Stomach (tissue), 9 donors: ENCODE measurements around the gene CISH. TPM values are rescaled to one million over a fixed set of nuclear protein-coding genes. Genes with fewer than 3 reads are reported as not detected.
A peak's percentile ranks its signal among the peaks of the same experiment; 100 is the strongest.

Experiments used
- DNase-seq, 2 donors: peaks; one replicate each; pipeline versions ENCODE4 v3.0.0 to v3.0.0-alpha.2; 2013 to 2019
- H3K27ac ChIP-seq, 5 donors: fragments of 200-600 bp in 4 of 5; sonication (generic) in 4 of 5; one replicate each; pipeline ENCODE4 v1.5.1; 2013 to 2019; ENCODE audit warnings: mild to moderate bottlenecking in 1 of 5, moderate library complexity in 1 of 5
- H3K27me3 ChIP-seq, 3 donors: fragments of 200-600 bp; sonication (generic); one replicate each; pipeline ENCODE4 v1.5.1; 2017 to 2019; ENCODE audit warnings: mixed run types in 1 of 3
- H3K36me3 ChIP-seq, 4 donors: fragments of 200-600 bp; sonication (generic); 1 replicate in 3 of 4; 2 replicates in 1 of 4; pipeline ENCODE4 v1.5.1; 2016 to 2019
- H3K4me1 ChIP-seq, 4 donors: fragments of 200-600 bp; sonication (generic); one replicate each; pipeline ENCODE4 v1.5.1; 2016 to 2019
- H3K4me3 ChIP-seq, 4 donors: fragments of 200-600 bp; sonication (generic) in 3 of 4; one replicate each; pipeline ENCODE4 v1.5.1; 2016 to 2019; ENCODE audit warnings: mild to moderate bottlenecking in 1 of 4
- H3K9me3 ChIP-seq, 4 donors: fragments of 200-600 bp; sonication (generic); one replicate each; pipeline ENCODE4 v1.5.1; 2016 to 2019
- CTCF ChIP-seq, 7 experiments: fragments of 450-650 bp in 4 of 7; fragments of 200-600 bp in 3 of 7; sonication (generic) in 3 of 7; IDR thresholded peaks; one replicate each; pipeline ENCODE4 v1.5.1; 2016 to 2019; ENCODE audit warnings: antibody characterized with exemption in 7 of 7, control low read depth in 2 of 7, mild to moderate bottlenecking in 1 of 7
- EP300 ChIP-seq: sonication (generic); formaldehyde crosslinking; IDR thresholded peaks from one replicate; pipeline ENCODE4 v1.6.1; 2017; ENCODE audit warnings: antibody characterized with exemption
- POLR2A ChIP-seq, 4 donors: fragments of 450-650 bp; IDR thresholded peaks; one replicate each; pipeline ENCODE4 v1.6.1; 2016; ENCODE audit warnings: antibody characterized with exemption in 4 of 4, control low read depth in 2 of 4, mild to moderate bottlenecking in 1 of 4, moderate library complexity in 1 of 4
- POLR2AphosphoS5 ChIP-seq, 3 donors: sonication (generic); formaldehyde crosslinking; IDR thresholded peaks; one replicate each; pipeline ENCODE4 v1.6.1; 2016; ENCODE audit warnings: antibody characterized with exemption in 3 of 3
- WGBS, 5 donors: extraction: QIAGEN DNeasy Blood & Tissue Kit in 3 of 5; methylation state at CpG; one replicate each; pipeline versions ENCODE4 v1.1.5 to v1.1.7; 2013 to 2018; 5-methylcytosine and 5-hydroxymethylcytosine counted together
- intact Hi-C: fragments of 100-400 bp; cut with DNase I; formaldehyde crosslinking; loops from one replicate; pipeline ENCODE4 v1.15.1; 2023; ENCODE audit warnings: low total_unique reads
- polyA plus RNA-seq, 3 donors: library from polyadenylated mRNA; stranded (reverse); fragments of 200-250 nt; gene quantifications; one replicate each; pipeline ENCODE4 v1.2.3, GENCODE V29; 2013
- total RNA-seq, 5 donors: library from RNA; depleted of rRNA; stranded (reverse); fragments of >200 nt; gene quantifications; one replicate each; pipeline versions ENCODE4 v1.1.0 to v1.2.3, GENCODE V29; 2014 to 2016
- donor health status: healthy with polysubstance abuse.
- donor health status: Bipolar disorder and iron deficiency.
- donor health status: healthy.

Gene CISH
- total and polyA plus RNA-seq, 8 donors: 1.8 to 11.5 (median 5.6) TPM

DNA sequence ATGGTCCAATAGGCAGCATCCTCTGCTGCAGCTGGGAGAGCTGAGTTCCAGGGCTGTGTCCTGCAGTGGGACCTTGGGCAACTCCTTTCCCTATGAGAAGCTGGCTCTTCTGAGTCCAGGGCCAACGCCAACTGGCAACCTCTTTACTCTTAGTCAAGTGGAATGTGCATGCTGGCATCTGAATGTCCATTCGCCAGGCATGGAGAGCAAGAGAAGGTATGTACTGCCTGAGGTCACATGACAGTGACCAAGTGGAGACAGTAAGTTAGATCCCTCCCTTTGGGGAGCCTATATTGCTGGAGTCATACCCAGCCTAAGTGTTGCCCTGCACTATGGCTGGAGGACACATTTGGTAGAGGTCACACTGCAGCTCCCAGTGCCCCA lies 30.1 kb downstream of the CISH start:
- H3K4me1 ChIP-seq: no peaks in the 10 kb centered on the region
- intact Hi-C loops: no loop called here
- TF ChIP-seq POLR2A (IDR thresholded peaks at IDR 0.05): no peak
- H3K36me3 ChIP-seq: peaks cover 8 to 87% (median 78%) of the 10 kb centered on the region in 4 donors
- H3K4me3 ChIP-seq: no peak overlapping the region
- no peak for DNase-seq
- H3K9me3 ChIP-seq: no peaks in the 10 kb centered on the region
- H3K27me3 ChIP-seq: no peaks in the 10 kb centered on the region
- H3K27ac ChIP-seq: peak overlapping the region in 1 of 5 donors; percentile 52
- 88 to 96% (median 94%) methylated on average over 2 of the region's 2 CpGs for WGBS, 5 donors

DNA sequence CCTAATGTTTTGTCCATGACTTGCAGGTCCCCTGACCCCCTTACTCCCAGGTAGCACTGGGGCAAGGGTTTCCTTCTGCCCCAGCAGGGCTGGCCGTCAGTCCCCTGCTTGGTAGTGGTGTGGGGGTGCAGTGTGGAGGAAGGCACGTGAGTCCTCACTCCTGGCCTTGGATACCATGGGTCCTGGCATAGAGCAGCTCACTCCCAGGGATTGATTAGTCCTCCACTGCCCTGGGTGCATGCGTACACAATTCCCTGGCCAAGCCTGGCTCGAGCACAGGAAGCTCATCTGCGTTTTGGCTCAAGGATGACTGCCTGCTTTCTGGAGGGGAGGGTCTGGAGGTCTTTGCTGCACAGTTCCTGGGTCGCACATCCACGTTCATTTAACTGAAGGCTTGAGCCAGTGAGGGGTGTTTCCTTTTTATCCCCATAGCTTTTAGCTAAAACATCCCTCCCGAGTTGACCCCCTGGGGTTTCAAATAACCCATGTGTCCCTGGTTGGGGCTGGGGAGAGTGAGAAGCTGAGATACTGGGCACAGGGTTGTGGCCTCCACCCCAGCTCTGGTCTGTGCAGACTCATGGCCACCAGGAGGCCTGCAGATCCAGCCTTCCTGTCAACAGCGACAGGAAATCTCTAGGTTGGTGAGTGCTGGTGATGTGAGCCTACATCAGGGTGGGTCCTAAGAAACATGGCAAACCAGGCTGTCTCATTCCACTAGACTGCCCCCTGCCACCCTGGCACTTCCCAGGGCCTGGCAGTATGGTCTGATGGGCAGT lies 30.7 kb downstream of the CISH start:
- Histone ChIP-seq H3K4me3 (no peak overlapping the region), H3K27me3 (no peaks in the 10 kb centered on the region), H3K9me3 (no peaks in the 10 kb centered on the region), H3K4me1 (no peaks in the 10 kb centered on the region), H3K27ac (no peak overlapping the region), H3K36me3 (peaks cover 8 to 92% (median 84%) of the 10 kb centered on the region in 4 donors)
- intact Hi-C loops: no loop called here
- no peak for DNase-seq
- TF ChIP-seq POLR2A (IDR thresholded peaks at IDR 0.05) (no peak), POLR2AphosphoS5 (IDR thresholded peaks at IDR 0.05) (no peak), CTCF (IDR thresholded peaks at IDR 0.05) (no peak), EP300 (no peak)
- WGBS, 5 donors: 54 to 86% (median 81%) methylated on average over 5 to 9 of the region's 9 CpGs

DNA sequence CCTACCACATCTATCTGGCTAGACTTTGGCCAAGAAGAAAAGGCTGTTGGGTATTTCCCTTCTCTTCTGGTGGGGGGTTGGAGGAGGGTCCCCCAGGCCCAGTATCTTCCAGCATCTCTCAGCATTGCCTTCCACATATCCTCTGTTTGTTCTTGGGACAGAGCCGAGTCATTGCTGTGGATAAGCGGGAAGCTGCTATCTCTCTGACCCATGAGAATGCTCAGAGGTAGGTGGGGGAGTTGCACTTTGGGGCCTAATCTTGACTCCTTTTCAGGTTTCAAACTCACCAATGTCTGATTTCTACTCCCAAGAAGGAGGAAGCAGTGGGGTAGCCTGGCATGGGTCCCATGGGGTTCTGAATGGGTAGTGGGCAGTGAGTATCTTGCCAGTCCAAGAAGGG lies 34.2 kb downstream of the CISH start:
- H3K4me3 ChIP-seq: no peak overlapping the region
- H3K9me3 ChIP-seq: no peaks in the 10 kb centered on the region
- intact Hi-C loops: no loop called here
- no peaks in the 10 kb centered on the region for H3K27me3 ChIP-seq
- peaks cover 0 to 10% (median 3%) of the 10 kb centered on the region in 4 donors for H3K4me1 ChIP-seq
- TF ChIP-seq EP300 (no peak), CTCF (IDR thresholded peaks at IDR 0.05) (no peak), POLR2AphosphoS5 (IDR thresholded peaks at IDR 0.05) (no peak), POLR2A (IDR thresholded peaks at IDR 0.05) (no peak)
- H3K36me3 ChIP-seq: peaks cover 13 to 92% (median 80%) of the 10 kb centered on the region in 4 donors
- no peak overlapping the region for H3K27ac ChIP-seq
- no peak for DNase-seq
- 60 to 96% (median 93%) methylated on average over 2 of the region's 2 CpGs for WGBS, 5 donors

GRCh38 chr3:50575372-50575771 lies 36.2 kb downstream of the CISH start:
- H3K9me3 ChIP-seq: no peaks in the 10 kb centered on the region
- peaks cover 13 to 72% (median 61%) of the 10 kb centered on the region in 4 donors for H3K36me3 ChIP-seq
- no peak overlapping the region for H3K27ac ChIP-seq
- H3K27me3 ChIP-seq: no peaks in the 10 kb centered on the region
- no peak for DNase-seq
- 86 to 93% (median 90%) methylated on average over 6 of the region's 6 CpGs for WGBS, 5 donors
- peaks cover 7 to 26% (median 11%) of the 10 kb centered on the region in 4 donors for H3K4me1 ChIP-seq
- TF ChIP-seq POLR2AphosphoS5 (IDR thresholded peaks at IDR 0.05) (no peak), CTCF (IDR thresholded peaks at IDR 0.05) (no peak), POLR2A (IDR thresholded peaks at IDR 0.05) (no peak), EP300 (no peak)
- intact Hi-C loops: no loop called here
- H3K4me3 ChIP-seq: no peak overlapping the region

GRCh38 chr3:50574444-50574831 lies 37.1 kb downstream of the CISH start:
- intact Hi-C loops: loop anchor here (5.0 kb wide), 1 partner anchor 38 kb away; the partner anchor contains the start of gene CISH
- DNase-seq: no peak
- WGBS, 5 donors: 68 to 90% (median 73%) methylated on average over 1 of the region's 1 CpG
- Histone ChIP-seq H3K4me3 (no peak overlapping the region), H3K4me1 (peaks cover 13 to 33% (median 20%) of the 10 kb centered on the region in 4 donors), H3K9me3 (no peaks in the 10 kb centered on the region), H3K27me3 (no peaks in the 10 kb centered on the region), H3K27ac (peak overlapping the region in 1 of 5 donors; percentile 14), H3K36me3 (peaks cover 13 to 63% (median 51%) of the 10 kb centered on the region in 4 donors)
- TF ChIP-seq POLR2AphosphoS5 (IDR thresholded peaks at IDR 0.05): no peak
- no peak for TF ChIP-seq EP300
- TF ChIP-seq CTCF (IDR thresholded peaks at IDR 0.05): no peak
- TF ChIP-seq POLR2A (IDR thresholded peaks at IDR 0.05): no peak
